Loucy (cell line): ENCODE results near the gene MATR3.

Source experiments
- H2AFZ ChIP-seq: fragments of 200-600 bp; sonication (generic); 2 replicates; pipeline ENCODE4 v1.6.0; 2016; ENCODE audit warnings: antibody characterized with exemption, mild to moderate bottlenecking, low read length, moderate library complexity
- H3F3A ChIP-seq: fragments of 200-600 bp; 2 replicates; pipeline ENCODE4 v1.6.0; 2016; ENCODE audit warnings: antibody characterized with exemption, low read depth, mild to moderate bottlenecking
- H3K27me3 ChIP-seq: fragments of 200-600 bp; sonication (generic); 2 replicates; pipeline ENCODE4 v1.6.1; 2014; ENCODE audit warnings: low read length, mild to moderate bottlenecking; ENCODE audit not compliant: insufficient read depth, poor library complexity, severe bottlenecking
- H3K36me3 ChIP-seq: fragments of 200-600 bp; sonication (generic); 2 replicates; pipeline ENCODE4 v1.6.1; 2016; ENCODE audit warnings: low read length; ENCODE audit not compliant: insufficient read depth
- H3K4me1 ChIP-seq: fragments of 200-600 bp; sonication (generic); 2 replicates; pipeline ENCODE4 v1.5.1; 2014; ENCODE audit warnings: low read length, mild to moderate bottlenecking; ENCODE audit not compliant: insufficient read depth, poor library complexity, severe bottlenecking
- H3K4me2 ChIP-seq: fragments of 200-600 bp; sonication (generic); 2 replicates; pipeline ENCODE4 v1.6.0; 2014; ENCODE audit warnings: antibody characterized with exemption, low read length, low read depth, mild to moderate bottlenecking; ENCODE audit not compliant: poor library complexity, severe bottlenecking
- H3K4me3 ChIP-seq: fragments of 200-600 bp; sonication (generic); 2 replicates; pipeline ENCODE4 v1.5.1; 2014; ENCODE audit warnings: low read length, mild to moderate bottlenecking, mixed read lengths; ENCODE audit not compliant: poor library complexity, severe bottlenecking
- H3K79me2 ChIP-seq: fragments of 200-600 bp; sonication (generic); 2 replicates; pipeline ENCODE4 v1.6.1; 2014; ENCODE audit warnings: low read length; ENCODE audit not compliant: insufficient read depth
- H3K9ac ChIP-seq: fragments of 200-600 bp; sonication (generic); 2 replicates; pipeline ENCODE4 v1.6.0; 2014; ENCODE audit warnings: mild to moderate bottlenecking, low read depth, low read length, moderate library complexity; ENCODE audit not compliant: poor library complexity, severe bottlenecking
- H3K9me2 ChIP-seq: fragments of 200-600 bp; sonication (generic); replicated peaks from 2 replicates; pipeline ENCODE4 v1.6.1; 2016; ENCODE audit warnings: low read depth, low read length, mixed read lengths
- H3K9me3 ChIP-seq: fragments of 200-600 bp; sonication (generic); 2 replicates; pipeline ENCODE4 v1.6.1; 2014; ENCODE audit warnings: mild to moderate bottlenecking, antibody characterized with exemption, low read length, low read depth; ENCODE audit not compliant: insufficient read depth
- H4K20me1 ChIP-seq: fragments of 200-600 bp; sonication (generic); 2 replicates; pipeline ENCODE4 v1.6.0; 2014; ENCODE audit warnings: antibody characterized with exemption, low read length, mild to moderate bottlenecking; ENCODE audit not compliant: insufficient read depth, poor library complexity, severe bottlenecking
- CTCF ChIP-seq: fragments of 200-600 bp; sonication (generic); conservative IDR thresholded peaks from 2 replicates; pipeline ENCODE4 v1.5.1; 2014; ENCODE audit warnings: mild to moderate bottlenecking, antibody characterized with exemption, low read length
- EZH2phosphoT487 ChIP-seq: fragments of 200-600 bp; IDR thresholded peaks from 2 replicates; pipeline ENCODE4 v1.6.1; 2018; ENCODE audit warnings: antibody characterized with exemption, mild to moderate bottlenecking, moderate library complexity, borderline replicate concordance

MATR3 gene

DNA sequence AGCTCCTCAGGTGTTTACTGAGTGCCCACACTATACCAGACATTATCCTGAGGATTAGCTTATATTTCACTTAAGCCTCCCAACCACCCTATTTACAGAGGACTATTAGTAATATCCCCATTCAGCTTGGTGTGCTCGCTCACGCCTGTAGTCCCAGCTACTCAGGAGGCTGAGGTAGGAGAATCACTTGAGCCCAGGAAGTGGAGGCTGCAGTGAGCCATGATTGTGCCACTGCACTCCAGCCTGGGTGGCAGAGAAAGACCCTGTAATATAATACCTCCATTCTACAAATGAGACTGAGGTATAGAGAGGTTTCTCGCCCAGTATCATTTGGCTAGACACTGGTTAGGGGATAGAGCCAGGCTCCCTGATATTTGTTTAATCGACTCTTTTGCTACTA is 18.0 kb upstream of the MATR3 start:
- H3F3A ChIP-seq = peaks cover 3% of the 10 kb centered on the region; the same call in 1 of the 2 replicates
- TF ChIP-seq CTCF = no peak
- no peak for TF ChIP-seq EZH2phosphoT487
- H3K9me3 ChIP-seq = no peaks in the 10 kb centered on the region
- peaks cover 7% of the 10 kb centered on the region for H4K20me1 ChIP-seq
- no peaks in the 10 kb centered on the region for H3K27me3 ChIP-seq
- H3K4me3 ChIP-seq = no peak overlapping the region
- H3K36me3 ChIP-seq = no peaks in the 10 kb centered on the region; the same call in 1 of the 2 replicates
- H3K4me1 ChIP-seq = peaks cover 37% of the 10 kb centered on the region
- H3K9me2 ChIP-seq = no peaks in the 10 kb centered on the region
- no peak overlapping the region for H3K9ac ChIP-seq
- H3K4me2 ChIP-seq = no peak overlapping the region
- peaks cover 8% of the 10 kb centered on the region; the same call in 1 of the 2 replicates for H3K79me2 ChIP-seq
- H2AFZ ChIP-seq = no peak overlapping the region

- Histone ChIP-seq H3K36me3 (no peaks in the 10 kb centered on the region; the same call in 1 of the 2 replicates), H3K27me3 (no peaks in the 10 kb centered on the region), H4K20me1 (peaks cover 7% of the 10 kb centered on the region), H3K79me2 (peaks cover 8% of the 10 kb centered on the region; the same call in 1 of the 2 replicates), H3K4me1 (peaks cover 36% of the 10 kb centered on the region), H3K4me2 (no peak overlapping the region), H3K9ac (no peak overlapping the region), H3K4me3 (no peak overlapping the region), H2AFZ (no peak overlapping the region), H3F3A (peaks cover 3% of the 10 kb centered on the region; the same call in 1 of the 2 replicates), H3K9me3 (no peaks in the 10 kb centered on the region), H3K9me2 (no peaks in the 10 kb centered on the region)
- TF ChIP-seq CTCF (no peak), EZH2phosphoT487 (no peak)
These were observed 17.6 kb upstream of the MATR3 start for GRCh38 chr5:139275956-139276355.

DNA sequence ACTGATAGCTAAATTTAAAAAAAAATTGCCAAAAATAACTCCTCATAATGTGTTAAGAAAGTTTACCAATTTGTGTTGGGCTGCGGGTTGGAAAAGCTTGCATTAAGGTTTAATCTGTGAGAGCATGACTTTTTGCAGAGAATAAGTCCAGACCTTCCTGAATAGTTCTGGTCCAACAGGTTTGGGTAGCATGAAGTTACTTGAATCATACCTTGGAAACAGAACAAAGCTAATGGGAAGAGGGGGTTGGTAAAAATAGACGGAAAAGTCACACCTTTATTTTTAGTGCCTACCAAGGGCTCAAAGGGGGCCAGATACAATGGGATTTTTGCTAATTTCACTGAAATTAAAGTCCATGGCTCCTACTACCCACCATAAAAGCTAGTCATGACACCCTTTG is 17.1 kb upstream of the MATR3 start:
- no peak overlapping the region for H3K4me3 ChIP-seq
- no peak for TF ChIP-seq EZH2phosphoT487

GRCh38 chr5:139277171-139277570 is 16.4 kb upstream of the MATR3 start:
- no peaks in the 10 kb centered on the region for H3K27me3 ChIP-seq
- H3F3A ChIP-seq = peaks cover 3% of the 10 kb centered on the region; the same call in 1 of the 2 replicates
- peaks cover 7% of the 10 kb centered on the region for H4K20me1 ChIP-seq
- H3K4me3 ChIP-seq = no peak overlapping the region
- TF ChIP-seq EZH2phosphoT487 (no peak), CTCF (no peak)
- H3K79me2 ChIP-seq = peaks cover 8% of the 10 kb centered on the region; the same call in 1 of the 2 replicates
- no peaks in the 10 kb centered on the region for H3K9me2 ChIP-seq
- no peak overlapping the region for H2AFZ ChIP-seq
- H3K9ac ChIP-seq = no peak overlapping the region
- H3K36me3 ChIP-seq = no peaks in the 10 kb centered on the region; the same call in 1 of the 2 replicates
- peaks cover 24% of the 10 kb centered on the region for H3K4me1 ChIP-seq
- H3K4me2 ChIP-seq = no peak overlapping the region
- no peaks in the 10 kb centered on the region for H3K9me3 ChIP-seq

More for the DNA sequence above, 17.1 kb upstream of the MATR3 start:
- Histone ChIP-seq H3F3A (peaks cover 3% of the 10 kb centered on the region; the same call in 1 of the 2 replicates), H3K79me2 (peaks cover 8% of the 10 kb centered on the region; the same call in 1 of the 2 replicates), H3K4me1 (peaks cover 31% of the 10 kb centered on the region), H3K9me3 (no peaks in the 10 kb centered on the region), H3K9me2 (no peaks in the 10 kb centered on the region), H3K36me3 (no peaks in the 10 kb centered on the region; the same call in 1 of the 2 replicates), H3K9ac (no peak overlapping the region), H4K20me1 (peaks cover 7% of the 10 kb centered on the region), H3K27me3 (no peaks in the 10 kb centered on the region), H2AFZ (no peak overlapping the region), H3K4me2 (no peak overlapping the region)
